Pulmonary artery endothelial cell (primary cell): ENCODE measurements around the gene TTC21A. TPM values are rescaled to one million over a fixed set of nuclear protein-coding genes. Genes with fewer than 3 reads are reported as not detected.
A peak's percentile ranks its signal among the peaks of the same experiment; 100 is the strongest.

Experiments
- DNase-seq: peaks from one replicate; pipeline ENCODE4 v3.0.0-alpha.2; 2011; ENCODE audit warnings: low read depth, low spot score
- total RNA-seq: library from RNA; depleted of rRNA; stranded (reverse); fragments of >200 nt; gene quantifications from 2 replicates; pipeline ENCODE4 v1.2.3, GENCODE V29; 2014

Gene TTC21A
- total RNA-seq, 1 donor from 2014 or later = 0.86 TPM

DNA sequence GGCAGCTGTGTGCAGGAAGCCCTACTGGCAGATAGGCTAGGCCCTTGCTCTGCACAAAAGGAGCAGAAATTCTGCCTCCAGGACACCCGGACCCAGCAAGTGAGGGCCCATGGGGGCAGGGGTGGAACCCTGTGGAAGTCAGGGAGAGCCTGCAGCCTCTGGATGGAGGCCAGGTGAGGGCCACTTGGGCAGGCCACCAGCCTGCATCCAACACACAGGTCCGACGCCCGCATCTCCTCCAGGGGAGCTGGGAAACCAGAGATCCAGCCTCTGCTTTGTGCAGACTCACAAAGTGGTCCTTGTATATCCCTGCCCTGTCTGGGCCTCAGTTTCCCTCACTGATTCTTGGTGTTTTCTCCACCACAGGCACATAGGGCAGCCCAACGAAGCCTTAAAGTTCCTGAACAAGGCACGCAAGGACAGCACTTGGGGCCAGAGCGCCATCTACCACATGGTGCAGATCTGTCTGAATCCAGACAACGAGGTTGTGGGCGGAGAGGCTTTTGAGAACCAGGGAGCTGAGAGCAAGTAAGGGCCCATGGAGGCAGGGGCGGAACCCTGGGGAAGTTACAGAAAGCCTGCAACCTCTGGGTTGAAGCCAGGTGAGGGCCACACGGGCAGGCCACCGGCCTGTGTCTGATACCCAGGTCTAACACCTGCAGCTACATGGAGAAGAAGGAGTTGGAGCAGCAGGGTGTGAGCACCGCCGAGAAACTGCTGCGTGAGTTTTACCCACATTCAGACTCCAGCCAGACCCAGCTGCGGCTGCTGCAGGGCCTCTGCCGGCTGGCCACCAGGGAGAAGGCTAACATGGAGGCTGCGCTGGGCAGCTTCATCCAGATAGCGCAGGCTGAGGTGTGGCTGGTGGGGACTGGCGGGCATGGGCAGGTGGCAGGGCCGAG, 29.3 kb downstream of the TTC21A start:
- DNase-seq = no peak

DNA sequence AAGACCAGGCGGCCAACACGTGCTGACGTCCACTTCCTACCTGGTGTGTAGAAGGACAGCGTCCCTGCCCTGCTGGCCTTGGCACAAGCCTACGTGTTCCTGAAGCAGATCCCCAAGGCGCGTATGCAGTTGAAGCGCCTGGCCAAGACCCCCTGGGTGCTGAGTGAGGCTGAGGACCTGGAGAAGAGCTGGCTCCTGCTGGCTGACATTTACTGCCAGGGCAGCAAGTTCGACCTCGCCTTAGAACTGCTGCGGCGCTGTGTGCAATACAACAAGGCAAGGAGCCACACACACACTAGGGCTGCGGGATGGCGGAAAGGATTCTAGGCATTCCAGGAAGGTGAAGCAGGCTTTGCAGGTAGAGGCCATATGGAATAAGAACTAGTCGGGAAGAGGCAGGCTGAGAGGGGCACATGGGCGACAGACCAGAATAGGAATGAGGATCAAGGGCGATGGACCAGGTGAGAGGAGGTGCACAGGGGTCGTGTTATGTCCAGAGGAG, 30.0 kb downstream of the TTC21A start:
- DNase-seq = no peak

GRCh38 chr3:39137991-39138803, 30.7 kb downstream of the TTC21A start:
- no peak for DNase-seq

DNA sequence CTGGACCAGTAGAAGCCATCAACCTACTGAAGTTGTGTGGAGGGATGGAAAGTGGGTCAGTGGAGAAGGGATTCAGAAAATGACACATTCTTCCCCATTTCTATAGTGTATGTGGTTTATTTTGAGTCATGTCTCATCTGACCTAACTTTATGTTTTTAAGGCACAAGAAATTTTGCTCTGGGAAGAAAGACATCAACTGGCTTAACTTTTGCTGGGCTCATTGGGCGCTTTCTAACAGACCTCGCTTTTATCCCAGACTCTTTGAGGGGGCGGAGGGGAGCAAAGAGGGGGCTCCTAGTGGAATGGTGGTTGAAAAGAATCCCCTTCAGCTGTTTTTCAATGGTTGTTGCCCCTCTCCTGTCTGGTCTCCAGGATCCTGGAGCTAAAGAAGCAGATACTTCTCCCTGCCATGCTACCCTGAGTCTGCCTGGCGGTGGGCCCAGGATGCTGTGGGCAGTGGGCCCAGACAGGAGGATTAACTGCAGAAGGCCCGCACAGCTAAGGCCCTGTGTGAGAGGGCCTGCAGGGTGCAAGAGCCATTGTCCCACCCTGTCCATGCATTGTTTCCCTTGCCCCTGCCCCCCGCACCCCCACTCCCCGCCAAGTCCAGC, 31.4 kb downstream of the TTC21A start:
- DNase-seq = no peak

DNA sequence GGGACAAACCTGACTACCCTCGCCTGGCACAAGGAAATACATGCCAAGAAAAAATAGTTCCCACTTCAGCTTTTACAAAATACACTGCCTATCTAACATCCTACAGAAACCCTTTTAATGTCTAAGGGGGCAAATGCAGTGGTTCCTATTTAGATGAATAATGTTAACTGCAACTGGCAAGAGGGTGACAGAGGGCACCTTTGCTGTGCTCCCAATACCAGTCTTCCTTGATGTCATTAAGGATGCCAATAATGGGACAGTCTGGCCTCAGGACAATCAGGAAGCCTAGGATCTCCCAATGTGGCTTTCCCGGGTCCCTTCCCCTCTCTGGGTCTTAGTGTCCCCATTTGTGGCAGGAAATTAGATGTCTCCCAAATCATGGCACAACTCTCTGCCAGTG, 32.0 kb downstream of the TTC21A start:
- DNase-seq = no peak

DNA sequence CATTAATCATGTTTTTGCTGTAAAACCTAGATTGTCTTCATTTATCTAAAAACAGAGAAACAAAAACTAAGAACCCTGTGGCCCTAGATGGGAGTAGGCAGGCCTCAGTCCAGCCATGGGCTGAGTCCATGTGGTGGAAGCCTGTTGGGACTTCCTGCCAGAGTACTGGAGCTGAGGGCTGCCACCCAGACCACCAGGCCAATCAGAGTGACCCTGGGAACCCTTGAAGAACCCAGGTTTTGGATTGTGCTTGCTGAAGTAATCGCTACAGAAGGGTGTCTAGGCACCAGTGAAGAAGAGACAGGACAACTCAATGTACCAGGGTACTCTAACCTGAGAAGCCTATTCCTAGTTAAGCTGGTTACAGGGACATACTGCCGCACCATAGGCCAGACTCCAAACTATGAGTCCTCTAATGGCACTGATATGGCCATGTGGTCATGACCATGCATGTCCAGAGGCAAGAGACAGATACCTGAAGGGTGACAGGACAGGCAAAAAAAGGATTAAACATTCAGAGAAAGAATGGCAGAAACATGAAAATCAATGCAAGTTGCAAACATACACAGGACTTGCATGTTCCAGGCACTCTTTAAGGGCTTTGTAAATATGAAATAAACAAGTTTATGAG, 33.0 kb downstream of the TTC21A start:
- no peak for DNase-seq

- no peak for DNase-seq
Measured at GRCh38 chr3:39141171-39141995, 33.9 kb downstream of the TTC21A start.

DNA sequence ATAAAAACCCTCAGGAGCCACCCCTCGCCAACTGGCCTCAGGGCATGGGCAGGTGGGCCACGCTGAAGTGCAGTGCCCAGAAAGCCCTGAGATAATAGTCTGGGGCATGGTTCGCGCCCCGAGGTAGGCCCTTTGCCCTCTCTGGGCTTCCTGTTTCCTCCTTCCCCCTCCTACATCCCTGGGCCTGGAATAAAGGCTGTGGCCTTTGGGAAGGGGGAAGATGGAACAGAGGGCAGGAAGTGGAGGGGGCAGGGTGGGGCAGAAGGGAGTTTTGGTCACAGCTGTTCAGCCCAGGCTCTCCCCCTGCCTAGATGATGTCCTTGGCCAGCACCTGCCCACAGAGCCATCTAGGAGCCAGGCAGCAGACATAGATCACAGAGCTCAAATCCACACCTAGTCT, 34.6 kb downstream of the TTC21A start:
- DNase-seq = no peak

DNA sequence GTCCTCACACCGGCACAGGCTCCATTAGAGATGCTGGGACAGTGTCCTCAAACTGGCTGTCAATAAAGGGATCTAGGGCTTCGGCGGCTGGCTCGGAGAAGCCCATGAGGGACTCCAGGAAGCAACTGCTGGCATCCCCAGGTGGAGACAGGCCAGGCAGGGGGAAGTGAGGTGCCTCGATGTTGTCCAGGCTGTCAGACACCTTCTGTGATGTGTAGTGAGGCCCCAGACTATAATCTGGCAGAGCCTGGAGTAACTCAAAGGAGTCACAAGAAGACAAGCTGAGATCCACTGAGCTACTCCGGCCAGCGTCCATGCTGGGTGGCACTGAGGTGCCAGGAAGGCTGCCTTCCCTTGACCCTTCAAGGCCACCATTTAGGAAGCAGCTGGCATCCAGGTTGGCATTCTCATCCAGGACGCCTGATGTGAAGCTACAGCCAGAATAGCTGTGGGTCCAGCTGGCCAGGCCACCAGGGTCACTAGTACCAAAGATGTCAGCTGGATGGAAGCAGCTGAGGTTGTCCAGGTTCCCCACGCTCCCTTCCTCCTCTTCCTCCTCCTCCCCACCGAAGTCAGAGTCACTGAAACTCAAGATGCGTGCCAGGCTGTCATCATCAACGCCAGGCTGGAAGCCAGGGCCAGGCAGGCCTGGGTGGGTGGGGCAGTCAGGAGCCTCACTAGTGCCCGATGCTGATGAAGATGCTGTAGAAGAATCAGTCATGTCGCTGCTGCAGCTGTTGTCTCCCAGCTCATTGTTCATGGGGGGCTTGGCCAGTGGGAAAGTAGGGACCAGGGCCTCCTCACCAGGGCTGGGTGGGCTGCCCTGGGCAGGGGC, 35.8 kb downstream of the TTC21A start:
- no peak for DNase-seq

DNA sequence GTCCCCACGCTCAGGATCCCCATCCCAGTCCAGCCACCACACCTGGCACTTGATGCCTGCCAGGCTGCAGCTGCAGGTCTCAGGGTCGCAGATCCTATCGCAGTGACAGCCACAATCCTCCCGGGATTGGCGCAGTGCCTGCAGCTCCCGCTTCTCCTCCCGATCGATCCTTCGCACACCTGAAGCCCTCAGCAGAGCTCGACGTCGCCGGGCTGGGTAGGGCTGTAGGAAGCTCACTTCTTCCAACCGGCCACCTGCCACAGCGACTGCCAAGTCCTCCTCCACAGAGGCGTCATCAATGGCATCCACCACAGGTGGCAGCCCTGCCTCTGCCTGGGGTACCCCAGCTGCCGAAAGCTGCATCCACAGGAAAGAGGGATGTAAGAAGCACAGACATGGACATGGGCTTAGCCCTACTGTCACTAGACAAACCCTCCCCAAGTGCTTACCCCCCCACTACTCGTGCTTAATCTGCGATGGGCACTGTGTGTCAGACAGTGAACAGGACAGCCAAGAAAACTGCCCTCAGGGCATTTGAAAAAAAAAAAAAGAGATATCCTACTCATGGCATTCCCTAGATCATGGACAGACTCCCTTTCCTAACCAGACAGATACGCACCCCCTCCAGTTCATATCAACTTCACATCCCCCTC, 36.7 kb downstream of the TTC21A start:
- no peak for DNase-seq

DNA sequence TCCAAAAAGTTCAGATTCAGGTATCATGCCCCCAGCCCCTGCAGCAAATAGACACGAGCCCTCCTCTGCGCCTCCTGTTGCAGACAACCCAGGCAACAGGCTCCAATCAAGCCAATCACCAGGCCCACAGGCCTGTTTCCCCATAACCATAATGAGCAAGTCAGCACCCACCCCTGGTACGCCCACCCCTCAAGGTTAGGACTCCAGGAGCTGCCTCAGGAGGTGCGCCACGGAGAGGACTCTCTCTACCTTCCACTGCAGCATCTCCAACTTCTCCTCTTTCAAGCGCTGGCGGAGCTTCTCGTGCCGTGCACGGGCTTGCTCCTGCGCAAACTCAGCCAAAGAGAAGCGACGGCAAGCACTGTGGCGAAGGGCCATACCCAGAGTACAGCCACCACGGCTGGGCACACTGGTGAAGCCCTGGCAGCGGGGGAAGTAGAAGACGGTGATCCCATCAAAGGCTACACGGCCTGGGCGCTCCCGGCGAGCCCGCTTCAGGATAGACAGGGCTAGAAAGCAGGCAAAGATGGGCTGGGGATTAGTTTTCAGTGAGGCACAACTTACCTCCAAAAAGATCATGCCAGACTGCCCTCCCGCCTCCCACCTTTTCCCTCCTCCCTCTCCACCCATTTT, 37.4 kb downstream of the TTC21A start:
- no peak for DNase-seq

DNA sequence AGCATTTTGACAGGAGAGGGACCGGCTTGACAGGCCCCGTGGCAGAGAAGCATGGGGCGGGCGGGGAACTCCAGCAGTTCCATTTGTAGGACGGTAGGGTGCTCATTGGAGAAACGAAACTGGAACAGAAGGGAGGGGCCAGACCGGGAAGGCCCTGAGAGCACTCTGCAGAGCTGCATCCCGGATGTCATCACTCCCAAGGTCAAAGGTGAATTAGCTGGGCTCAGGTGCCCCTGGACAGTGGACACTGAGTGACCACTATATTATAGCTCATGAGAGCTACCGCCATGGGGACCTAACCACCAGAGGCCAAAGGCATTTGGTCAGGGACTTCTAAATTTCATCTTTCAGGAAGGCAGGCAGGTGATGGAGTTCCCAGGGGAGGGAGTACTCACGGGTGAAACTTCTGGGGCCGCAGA, 38.6 kb downstream of the TTC21A start:
- no peak for DNase-seq

DNA sequence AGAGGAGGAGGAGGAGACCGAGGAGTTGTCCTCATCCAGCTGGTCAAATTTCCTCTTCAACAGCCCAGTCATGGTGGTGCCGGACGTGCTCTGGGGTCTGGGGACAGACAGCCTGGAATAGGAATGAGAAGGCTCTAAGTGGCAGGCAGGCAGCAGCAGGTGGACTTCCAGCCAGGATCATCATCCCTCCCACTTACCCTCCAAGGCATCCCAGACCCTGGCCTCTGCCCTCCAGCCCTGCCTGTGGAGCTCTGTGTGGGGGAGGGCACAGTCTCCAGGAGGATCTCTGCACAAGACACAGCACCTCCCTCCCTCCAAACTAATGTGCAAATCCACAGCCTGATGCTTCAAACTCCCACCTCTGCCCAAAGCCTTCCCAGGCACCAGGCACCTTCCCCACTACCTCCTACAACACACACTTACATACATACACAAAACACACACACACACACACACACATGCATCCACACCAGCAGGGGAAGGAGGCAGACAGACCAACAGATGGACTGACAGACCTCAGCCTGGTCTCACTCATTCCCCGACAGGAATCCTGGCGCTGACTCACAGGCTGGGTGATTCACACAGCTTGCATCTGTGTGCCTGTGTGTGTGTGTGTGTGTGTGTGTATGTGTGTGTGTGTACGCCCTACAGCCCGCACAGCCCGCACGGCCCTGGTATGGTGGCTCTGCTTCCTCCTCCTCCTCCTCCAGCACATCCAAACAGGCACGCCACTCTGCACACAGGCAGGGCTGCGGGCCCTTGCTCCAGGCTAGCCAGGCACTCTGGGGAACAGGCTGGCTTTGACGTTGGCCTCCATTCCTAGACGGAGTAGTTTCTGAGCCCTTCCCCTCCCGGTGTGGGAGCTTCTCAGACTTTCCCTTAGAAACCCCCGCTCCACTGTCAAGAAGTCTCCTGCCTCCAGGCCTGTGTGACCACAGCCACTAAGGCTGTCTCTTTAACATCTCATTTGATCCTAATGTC, 39.4 kb downstream of the TTC21A start:
- DNase-seq = peak; percentile 93

DNA sequence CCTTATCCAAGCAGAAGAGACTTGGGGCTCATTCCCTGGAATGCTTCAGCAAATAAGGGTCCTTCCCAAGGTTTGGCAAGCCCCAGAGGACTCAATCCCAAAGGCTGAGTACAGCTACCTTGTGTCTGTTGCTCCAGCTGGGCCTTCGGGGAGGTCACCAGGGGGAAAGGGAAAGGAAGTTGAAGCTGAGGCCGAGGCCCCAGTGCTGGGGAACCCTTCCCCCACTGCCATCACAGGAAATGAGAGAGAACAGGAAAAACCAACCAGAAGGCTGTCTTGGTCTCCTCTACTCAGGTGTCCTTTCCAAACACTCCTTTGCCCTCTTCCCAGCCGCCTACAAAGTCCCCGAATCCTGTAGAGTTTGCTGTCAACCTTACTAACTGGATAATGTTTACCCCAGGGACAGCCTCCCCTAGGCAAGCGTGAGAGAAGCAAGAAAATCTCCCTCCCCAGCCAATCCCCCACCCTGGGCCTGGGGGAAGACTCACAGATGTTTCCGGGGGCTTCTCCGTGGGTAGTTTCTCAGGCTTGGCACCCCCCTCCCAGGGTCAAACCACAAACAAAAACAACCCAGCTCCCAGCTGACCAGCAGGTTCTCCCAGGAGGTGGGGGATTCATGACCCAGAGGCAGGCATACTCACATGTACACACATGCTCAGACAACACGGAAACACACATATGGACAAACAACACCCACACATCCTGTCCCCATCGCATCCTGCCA, 40.4 kb downstream of the TTC21A start:
- DNase-seq = peak; percentile 66

DNA sequence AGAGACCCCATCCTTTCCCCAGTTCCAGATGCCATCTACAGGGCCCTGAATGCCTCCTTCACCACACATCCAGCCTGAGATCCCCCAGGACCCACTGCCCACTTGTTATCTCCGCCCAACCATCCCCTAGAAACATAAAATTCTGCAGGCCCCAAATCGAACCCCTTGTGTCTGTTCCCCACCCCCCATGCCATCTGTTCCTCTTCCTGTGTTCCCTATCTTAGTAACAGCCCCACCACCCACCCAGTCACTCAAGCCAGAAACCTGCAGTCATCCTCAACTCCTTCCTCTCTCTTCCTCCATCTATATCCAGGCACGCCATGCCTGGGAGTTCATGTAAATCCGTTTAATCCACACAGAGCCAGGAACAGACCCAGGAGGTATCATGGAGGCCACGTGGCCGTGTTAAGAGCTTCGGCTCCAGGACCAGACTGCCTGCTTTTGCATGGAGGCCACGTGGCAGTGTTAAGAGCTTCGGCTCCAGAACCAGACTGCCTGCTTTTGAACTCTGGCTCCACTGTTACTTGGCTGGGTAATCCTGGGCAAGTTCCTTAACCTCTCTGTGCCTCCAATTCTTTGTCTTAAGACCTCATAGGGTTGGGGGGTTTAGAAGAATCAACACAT, 41.1 kb downstream of the TTC21A start:
- DNase-seq = no peak

GRCh38 chr3:39149059-39149455, 41.6 kb downstream of the TTC21A start:
- DNase-seq = no peak
